ENCODE results near the gene PDZD8.

GRCh38 chr10:117248750-117249465 is 126.3 kb downstream of the PDZD8 start:
- no peak for TF ChIP-seq CTCF (conservative IDR thresholded peaks at IDR 0.05; ENCODE audit: low read length)
- TF ChIP-seq EZH2phosphoT487 (IDR thresholded peaks at IDR 0.05; ENCODE audit: borderline replicate concordance, low read depth, low read length): no peak

Measured in OCI-LY7 (cell line).